NCI-H524 (cell line): ENCODE measurements around the gene CNOT1.

Experiments
- DNase-seq, 2 experiments: peaks; one replicate each; lab custom pipeline; 2025; lab: John Stamatoyannopoulos, UW

The CNOT1 gene

DNA sequence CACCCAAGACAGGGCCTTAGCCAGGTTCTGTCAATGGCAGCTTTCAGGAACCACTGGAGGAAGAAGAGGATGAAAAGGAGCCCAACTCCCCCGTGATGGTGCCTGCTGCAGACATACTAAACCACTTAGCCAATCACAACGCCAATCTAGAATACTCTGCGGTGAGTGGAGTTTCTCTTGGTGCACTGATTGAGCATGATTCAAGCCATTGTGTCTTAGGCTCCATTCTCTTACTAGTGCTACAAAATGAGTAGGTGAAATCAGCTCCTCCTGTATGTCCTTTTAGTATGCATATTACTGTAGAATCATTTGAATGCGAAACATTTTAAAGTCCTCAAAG lies 112.9 kb downstream of the CNOT1 start:
- DNase-seq, result no peak

DNA sequence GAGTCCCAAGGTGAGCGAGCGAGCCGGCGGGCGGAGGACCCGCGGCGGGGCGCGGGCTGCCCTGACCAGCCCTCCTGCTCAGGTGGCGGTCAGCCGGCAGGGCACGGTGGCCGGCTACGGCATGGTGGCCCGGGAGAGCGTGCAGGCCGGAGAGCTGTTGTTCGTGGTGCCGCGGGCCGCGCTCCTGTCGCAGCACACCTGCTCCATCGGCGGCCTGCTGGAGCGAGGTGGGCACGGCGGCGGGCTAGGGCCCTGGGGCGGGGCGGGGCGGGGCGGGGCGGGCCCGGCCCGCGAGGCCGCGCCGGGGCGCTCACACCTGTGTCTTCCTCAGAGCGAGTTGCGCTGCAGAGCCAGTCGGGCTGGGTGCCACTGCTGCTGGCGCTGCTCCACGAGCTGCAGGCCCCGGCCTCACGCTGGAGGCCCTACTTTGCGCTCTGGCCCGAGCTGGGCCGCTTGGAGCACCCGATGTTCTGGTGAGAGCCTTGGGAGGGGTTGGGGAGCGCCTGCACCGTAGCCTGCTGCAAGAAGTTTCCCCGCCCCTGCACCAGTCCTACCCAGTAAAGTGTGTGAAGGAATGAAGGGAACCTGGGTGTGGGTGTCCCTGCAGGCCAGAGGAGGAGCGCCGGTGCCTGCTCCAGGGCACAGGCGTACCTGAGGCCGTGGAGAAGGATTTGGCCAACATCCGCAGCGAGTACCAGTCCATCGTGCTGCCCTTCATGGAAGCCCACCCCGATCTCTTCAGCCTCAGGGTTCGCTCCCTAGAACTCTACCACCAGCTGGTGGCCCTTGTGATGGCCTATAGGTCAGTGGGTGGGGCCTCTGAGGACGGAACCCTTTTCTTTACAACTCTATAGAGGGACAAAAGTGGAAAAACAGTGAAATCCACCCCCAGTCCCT lies 113.5 kb downstream of the CNOT1 start:
- peak in 1 of 2 experiments; percentile 28 for DNase-seq

DNA sequence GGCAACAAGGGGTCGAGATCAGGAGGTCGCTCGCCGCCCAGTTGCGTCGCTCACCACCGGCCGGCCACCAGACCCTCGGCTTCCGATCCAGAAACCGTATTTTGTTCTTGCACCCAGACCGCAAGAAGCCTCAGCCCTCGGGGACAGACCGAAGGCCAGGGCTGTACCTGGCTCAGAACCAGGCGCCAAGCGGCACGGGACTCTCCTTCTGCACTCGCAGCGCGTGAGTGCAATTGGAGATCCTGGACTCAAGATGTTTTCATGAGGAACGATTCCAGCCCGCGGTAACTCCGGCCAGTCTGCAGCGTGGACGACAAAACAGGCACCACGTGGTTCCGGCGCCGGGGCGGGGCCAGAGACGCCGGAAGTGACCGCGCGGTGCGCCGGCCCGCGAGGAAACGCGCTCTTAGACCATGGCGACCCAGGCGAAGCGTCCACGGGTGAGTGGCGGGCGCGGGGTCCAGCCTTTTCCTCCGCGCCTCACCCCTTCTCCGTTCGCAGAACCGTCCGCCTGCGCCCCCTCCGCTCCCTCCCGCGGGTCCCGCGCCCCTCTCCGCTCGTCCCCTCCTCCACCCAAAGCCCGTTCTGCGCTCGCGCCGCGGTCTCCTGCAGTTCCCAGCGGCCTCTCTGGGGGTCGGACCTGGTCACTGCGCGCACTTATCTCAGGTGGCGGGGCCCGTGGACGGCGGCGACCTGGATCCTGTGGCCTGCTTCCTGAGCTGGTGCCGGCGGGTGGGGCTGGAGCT lies 114.3 kb downstream of the CNOT1 start, which contains the start of gene SETD6:
TSS of gene SETD6 (plus strand) at position 393 of the 746 bp plus-strand sequence. CDS start at position 414, 21 bp downstream.
- peak; percentile 45 to 81 for DNase-seq

DNA sequence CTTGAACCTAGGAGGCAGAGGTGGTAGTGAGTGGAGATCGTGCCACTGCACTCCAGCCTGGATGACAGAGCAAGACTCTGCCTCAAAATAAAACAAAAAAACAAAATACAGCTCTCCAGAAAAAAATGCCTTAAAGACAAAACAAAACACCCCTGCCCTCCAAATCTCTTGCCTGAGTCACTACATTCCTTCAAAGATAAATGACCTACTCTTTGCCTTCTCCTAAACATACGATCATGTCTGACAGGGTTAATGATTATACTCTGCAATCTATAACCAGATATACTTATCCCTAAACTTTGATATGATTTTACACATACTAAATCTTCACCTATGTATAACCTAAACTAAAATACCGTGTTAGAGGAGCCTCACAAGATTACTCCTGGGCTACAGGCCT lies 115.8 kb downstream of the CNOT1 start:
- DNase-seq, result no peak

DNA sequence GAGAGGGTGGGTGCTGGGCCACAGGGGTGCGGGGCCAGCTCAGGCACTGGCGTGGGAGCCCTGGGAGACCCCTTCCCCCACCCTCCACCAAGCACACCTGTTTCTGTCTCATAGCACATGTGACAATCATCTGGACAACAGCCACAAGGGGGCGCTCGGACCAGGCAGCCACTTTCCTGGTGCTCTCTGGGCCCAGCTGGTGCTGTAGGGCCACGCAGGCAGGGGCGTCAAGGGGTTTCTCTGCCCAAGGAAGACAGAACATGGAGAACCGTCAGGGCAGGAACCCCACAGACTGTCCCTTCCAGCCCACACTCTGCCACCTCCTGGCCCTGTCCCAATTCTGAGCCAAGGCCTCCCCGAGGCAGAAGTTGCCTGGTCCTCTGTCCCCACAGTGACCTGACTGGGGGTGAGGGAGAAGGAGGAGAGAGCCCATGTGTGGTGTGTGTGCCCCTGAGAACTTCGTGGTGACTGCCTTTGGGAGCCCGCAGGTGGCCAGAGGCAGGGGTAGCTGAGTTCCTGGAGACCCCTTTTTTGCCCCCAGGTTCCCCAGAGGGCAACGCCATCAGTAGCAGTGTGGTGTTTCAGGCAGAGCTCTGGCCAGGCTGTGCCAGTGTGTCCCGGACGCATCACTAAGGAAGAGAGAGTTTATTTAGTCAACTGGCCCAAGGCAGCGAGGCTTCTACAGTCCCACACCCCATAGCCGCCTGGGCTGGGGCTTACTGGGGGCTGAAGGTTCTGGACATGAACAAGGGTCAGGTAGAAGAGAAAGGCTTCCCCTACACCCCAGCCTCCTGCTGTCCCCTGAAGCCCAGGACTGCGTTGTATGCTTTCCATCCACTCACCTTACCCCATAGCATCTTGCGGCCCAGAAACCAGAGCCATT lies 117.5 kb downstream of the CNOT1 start:
- DNase-seq, result peak; percentile 63 to 86

DNA sequence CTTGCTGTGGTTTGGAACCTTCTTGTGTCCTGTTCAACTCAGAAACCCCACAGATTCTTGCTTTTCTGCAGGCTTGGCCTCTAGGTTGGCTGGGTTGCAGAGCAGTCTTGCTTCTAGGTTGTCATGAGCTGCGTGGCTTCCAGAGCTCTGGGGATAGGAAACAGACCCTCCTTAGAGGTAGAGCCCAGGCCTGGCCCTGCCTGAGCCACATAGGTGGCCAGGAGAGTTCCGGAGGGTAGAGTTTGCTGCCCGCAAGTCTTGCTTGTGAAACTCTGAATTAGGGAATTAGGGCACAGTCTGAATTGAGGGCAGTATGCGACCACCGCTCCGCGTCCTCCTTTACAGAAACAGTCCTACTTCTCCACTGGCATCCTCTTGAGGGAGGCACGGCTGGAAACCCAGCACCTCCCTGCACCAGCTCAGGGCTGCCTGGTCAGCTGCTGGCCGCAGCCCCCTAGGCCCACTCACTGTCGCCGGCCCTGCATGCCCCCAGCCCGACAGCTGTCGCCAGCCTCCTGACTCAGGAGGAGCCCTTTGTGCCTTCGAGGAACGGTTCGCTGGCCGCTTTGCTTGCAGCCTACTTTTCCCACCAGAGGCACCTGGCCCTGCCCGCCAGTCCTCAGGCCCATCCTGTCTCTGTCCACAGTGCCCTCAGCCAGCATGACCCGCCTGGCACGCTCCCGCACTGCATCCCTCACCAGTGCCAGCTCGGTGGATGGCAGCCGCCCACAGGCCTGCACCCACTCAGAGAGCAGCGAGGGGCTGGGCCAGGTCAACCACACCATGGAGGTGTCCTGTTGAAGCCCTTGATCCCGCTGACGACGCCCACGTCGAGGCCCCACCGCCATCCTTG lies 118.6 kb downstream of the CNOT1 start:
- DNase-seq, result no peak

DNA sequence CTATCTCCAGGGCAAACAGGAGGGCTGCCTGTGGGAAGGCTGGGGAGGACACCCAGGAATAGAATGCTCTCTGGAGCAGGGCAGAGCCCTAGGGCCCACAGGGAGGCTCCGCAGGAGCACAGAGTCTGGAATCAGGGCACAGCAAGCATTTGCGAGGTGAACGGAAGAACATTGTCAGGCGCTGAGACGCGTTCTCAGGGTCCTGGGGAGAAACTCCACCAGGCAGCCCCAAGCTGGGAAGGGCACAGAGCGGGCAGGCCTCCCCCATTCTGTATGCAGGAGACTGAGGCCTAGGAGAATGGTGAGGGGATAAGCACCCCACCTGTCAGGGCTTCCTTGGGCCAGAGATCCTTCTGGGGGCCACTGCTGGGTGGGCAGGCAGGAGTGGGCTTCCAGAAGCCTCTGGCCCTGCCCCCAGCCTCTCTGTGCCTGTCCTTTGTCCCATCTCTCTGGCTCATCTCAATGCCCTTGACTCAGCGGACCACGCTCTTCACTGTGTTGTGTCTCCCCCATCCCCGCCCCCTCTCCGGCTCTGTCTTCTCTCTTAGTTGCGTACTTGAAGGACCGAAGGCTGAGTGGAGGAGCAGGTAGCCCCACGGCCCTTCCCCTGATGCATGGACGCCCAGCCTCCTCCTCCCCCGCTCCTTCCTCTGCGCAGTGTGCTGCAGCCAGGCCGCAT lies 119.4 kb downstream of the CNOT1 start:
- DNase-seq, result no peak

DNA sequence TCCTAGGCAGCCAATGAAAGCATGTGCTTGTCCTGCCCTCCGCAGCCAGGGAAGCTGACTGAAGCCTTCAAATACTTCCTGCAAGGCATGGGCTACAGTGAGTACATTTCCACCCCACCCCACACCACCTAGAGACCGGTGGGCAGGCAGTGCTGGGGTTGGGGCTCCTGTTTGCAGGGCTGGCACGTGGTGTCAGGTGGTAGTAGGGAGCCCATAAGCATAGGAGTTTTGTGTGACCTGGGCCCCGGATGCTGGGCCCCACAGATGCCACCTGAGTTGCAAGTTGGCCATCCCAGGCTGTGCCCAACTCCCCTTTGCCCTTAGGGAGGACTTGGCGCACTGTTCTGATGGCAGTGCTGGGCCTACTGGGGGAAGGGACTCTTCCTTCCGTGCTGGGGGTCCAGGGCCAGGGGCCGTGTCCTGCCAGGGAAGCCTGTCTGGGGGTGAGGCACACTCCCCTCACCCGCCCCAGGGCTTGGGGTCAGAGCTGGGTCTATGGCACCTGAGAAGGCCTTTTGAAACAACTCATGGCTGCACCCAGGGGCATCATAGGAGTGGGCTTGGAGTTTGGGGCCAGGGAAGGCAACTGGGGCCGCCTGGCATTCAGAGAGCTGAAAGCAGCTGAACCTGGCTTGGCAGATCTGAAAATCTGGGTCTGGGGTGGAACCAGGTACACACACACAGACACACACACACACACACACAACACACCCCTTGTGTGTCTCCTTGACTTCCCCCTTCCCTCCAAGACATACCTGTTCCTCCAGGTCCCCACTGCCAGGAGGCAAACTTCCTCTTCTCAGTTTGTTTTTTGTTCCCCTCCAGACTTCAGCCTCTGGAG lies 120.2 kb downstream of the CNOT1 start:
- DNase-seq, result no peak

DNA sequence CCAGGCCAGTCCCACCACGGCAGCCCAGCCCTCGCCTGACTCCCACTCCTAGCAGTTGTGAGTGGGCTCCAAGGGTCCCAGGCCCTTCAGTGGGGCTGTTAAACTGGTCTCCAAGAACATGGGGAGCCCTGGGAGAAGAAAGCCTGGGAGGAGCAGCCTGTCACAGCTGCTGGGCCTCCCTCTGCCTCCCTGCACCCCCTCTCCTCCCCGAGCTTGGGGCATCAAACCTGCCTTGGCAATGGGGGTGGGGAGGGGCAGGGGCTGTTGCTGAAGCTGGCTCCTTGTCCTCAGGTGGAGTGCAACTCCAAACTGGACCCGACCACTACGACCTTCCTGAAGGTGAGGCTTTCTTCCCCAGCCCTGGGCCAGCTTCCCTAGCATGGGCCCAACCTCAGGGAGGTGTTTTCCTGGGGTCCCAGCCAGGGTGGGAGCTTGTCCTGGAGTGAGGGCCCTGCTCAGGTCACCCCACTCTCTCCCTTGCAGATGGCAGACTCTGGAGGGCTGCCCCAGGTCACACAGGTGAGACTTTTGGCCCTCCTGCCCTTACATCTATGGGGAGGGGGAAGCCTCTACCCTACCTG lies 120.9 kb downstream of the CNOT1 start:
- DNase-seq, result no peak

DNA sequence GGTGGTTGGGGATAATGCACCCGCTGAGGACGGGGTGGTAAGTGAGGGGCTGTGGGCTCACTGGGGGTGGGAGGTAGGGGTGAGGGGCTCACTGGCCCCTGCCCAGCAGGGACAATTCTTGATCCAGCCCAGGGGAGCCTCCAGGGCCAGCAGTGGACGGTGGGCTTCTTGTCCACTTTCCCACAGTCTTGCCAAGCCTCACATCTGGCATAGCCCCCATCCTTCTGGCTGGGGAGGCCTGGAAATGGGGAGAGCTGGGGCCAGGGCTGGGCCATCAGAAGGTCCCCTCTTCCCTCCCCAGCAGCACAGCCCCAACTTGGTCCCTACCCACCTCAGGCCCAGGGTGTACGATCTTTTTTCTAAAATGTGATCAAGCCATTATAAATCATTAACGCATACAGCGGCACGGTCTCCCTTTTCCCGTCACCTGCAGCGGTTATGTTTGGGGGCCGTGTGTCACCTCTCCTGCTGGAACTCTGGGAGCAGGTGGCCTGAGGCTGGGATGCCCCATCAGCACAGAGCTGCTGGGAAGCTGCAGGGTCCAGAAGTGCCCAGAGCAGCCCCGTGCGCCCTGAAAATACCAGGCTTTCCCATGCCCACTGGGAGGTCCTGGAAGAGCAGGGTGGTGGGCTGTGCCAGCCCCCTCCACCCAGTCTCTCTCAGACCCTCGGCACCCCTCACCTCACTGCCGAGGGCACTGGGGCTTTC lies 121.5 kb downstream of the CNOT1 start:
- no peak for DNase-seq

DNA sequence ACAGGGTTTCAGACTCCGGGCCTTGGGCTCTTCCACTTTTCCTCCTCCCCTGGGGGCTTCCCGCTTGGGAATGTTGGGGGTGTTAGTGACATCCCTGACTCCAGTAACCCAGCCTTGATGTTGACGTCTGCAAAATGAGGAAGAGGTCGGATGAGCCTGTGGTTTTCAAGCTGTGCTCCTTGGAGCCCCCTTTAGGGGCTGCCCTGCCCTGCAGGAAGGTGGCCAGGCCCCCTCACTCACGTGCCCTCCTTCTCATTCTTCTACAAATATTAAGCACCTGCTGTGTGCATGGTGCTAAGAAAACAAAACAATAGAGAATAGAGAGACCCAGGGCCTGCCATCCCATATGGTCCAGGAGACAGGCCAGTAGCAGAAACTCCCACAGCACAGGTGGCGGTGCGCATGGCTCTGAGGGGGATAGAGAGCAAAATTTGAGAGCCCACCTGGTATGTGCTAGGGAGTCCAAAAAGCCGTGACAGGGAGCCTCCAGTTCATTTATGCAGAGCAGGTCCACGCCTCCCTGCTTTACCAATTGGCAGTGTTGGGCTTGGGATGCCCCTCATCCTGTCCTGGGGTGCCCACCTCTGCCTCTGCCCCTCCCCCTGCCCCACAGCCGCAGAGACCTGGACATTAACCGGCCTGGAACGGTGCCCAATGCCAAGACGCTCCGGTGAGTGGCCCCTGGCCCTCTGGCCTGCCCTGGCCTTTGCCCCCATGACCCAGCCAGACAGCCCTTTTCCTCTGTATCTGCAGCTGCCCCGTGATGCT lies 122.2 kb downstream of the CNOT1 start:
- DNase-seq, result peak in 1 of 2 experiments; percentile 50

DNA sequence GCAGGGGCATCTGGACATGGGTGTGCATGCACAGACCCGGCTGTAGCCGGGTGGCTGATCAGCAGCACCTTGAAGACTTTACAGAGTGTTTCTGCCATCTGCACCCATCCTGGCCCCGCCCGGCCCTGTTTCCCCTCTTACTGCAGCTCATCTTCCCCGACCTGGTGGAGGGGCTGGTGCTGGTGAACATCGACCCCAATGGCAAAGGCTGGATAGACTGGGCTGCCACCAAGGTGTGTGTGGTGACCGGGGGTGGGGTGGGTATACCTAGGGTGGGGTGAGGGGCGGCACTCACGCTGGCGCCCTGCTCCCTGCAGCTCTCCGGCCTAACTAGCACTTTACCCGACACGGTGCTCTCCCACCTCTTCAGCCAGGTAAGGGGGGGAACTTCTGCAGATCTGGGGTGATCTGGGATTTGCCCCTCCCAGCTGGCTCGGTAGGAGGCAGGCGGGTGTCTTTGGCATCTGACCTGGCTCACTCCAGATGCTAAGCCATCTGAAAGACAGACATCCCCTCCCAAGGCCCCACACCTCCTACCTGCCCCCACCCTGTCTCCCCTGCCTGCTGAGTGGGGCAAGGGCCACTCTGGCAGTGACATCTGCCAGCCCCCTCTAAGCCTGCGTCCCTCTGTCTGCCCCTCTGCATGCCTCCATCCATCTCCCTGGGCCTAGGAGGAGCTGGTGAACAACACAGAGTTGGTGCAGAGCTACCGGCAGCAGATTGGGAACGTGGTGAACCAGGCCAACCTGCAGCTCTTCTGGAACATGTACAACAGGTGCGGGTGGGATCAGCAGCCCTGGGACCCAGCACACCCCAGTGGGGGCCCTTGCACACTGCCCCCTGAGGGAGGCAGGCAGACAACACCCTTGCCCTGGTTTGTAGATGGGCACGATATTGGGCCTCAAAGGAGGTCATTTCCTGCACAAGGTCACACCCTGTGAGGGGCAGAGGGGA lies 123.1 kb downstream of the CNOT1 start:
- DNase-seq, result peak; percentile 80 to 92

DNA sequence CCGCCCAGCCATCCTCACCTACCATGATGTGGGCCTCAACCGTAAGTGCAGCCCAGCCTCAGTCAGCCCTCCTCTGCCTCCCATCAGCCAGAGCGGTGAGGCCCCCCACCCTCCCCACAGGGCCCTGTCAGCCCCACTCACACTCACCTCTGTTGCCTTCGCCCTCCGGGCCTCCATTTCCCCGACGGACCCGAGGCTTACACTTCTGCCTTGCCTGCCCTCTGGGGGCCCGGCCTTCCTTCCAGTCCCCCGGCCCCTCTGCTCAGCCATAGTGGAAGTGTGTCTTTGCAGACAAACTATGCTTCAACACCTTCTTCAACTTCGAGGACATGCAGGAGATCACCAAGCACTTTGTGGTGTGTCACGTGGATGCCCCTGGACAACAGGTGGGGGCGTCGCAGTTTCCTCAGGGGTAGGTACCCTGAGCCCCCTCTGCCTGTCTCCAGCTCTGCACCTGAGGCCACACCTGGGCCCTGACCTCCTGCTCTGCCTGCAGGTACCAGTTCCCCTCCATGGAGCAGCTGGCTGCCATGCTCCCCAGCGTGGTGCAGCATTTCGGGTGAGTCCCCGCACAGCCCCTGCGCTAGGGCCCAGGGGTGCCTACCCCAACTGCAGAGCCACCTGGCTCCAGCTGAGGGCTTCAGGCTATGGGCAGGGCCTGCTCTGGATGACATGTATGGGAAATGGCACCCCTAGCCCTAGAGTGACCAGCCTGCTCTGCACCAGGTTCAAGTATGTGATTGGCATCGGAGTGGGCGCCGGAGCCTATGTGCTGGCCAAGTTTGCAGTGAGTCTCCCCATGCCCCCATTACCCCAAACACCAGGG lies 125.5 kb downstream of the CNOT1 start:
- DNase-seq, result no peak

DNA sequence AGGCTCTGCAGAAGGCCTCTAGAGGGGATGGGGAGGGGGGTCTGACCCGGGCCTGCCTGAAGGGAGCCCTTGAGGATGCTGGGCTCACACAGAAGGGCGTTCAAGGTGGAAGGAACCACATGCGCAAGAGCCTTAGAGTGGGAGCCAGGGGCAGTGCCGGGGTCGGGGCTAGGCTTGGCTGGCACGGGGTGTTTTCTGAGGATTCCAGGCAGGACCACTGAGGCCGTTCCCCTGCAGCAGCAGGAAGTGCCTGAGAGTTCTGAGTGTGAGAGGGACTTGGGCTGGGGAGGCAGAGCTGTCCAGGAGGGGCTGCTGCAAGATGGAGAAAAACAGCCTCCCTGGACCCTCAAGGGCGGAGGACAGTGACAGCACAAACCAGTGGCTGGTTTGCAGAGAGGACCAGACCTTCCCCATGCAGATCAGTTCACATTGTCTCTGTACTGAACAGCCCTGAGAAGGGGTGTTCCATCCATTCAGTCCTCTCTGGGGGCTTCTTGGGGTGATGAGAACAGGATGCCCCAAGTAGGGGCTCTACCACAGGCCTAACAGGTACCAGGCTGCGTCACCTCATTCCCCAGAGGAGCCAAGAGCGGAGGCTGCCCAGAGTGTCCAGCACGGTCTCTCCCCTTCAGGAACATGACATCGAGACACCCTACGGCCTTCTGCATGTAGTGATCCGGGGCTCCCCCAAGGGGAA lies 126.3 kb downstream of the CNOT1 start:
- no peak for DNase-seq

DNA sequence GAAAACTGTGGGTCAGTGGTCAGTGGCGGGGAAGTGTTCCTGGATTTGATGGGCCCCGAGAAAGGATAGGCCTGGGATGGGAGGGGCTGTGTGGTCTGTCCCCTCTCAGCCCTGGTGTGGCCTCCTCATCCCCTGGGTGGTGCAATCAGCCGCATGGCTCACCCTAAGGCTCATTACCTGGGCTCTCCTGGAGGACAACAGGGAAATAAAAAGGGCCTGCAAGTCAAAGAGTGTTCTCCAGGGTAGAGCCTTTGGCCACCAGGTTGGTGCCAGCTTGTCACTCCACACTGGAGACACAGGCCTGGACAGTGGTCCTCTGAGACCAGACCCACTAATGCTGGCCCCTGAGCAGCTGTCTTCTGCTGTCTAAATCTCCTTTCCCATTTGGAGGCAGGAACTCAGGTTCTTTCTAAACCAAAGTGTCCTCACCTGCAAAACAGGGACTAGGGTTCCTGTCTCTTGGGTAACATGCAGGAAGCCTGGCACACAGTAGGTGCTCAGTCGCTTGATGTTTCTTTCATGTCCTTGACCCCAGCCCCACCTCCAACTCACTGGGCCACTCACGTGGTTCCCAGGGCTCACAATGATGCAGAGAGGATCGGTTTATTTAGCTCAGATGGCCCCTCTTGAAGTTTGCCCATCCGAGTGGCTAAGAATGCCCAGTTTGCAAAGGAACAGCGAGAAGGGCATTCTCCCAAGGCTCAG lies 127.3 kb downstream of the CNOT1 start:
- no peak for DNase-seq
